HUES6 (cell line): ENCODE data around the gene TMEM150C.

ENCODE experiments used
- H3K27ac ChIP-seq: 2 replicates; pipeline ENCODE4 v1.7.0; 2013; ENCODE audit warnings: low read depth, mild to moderate bottlenecking, low read length, inconsistent platforms
- H3K27me3 ChIP-seq: 2 replicates; pipeline ENCODE4 v1.6.1; 2013; ENCODE audit warnings: low read length; ENCODE audit not compliant: control insufficient read depth, insufficient read depth
- H3K36me3 ChIP-seq: 2 replicates; pipeline ENCODE4 v1.6.1; 2013; ENCODE audit warnings: low read length; ENCODE audit not compliant: control insufficient read depth, insufficient read depth
- H3K4me1 ChIP-seq: 2 replicates; pipeline ENCODE4 v1.6.1; 2013; ENCODE audit warnings: low read length; ENCODE audit not compliant: control insufficient read depth, insufficient read depth
- H3K4me3 ChIP-seq: 2 replicates; pipeline ENCODE4 v1.5.1; 2013; ENCODE audit warnings: low read depth, low read length
- H3K9ac ChIP-seq: one replicate; pipeline ENCODE4 v1.6.1; 2013; ENCODE audit warnings: mild to moderate bottlenecking, low read length
- H3K9me3 ChIP-seq: 2 replicates; pipeline ENCODE4 v1.6.1; 2013; ENCODE audit warnings: low read depth, low read length; ENCODE audit not compliant: control insufficient read depth, insufficient read depth

The TMEM150C gene

GRCh38 chr4:82529322-82529721, 32.5 kb downstream of the TMEM150C start:
- Histone ChIP-seq H3K36me3 (no peaks in the 10 kb centered on the region), H3K9me3 (no peaks in the 10 kb centered on the region), H3K27ac (no peak overlapping the region), H3K9ac (no peak overlapping the region), H3K4me3 (no peak overlapping the region), H3K27me3 (no peaks in the 10 kb centered on the region), H3K4me1 (peaks cover 15% of the 10 kb centered on the region)

- Histone ChIP-seq H3K4me1 (peaks cover 16% of the 10 kb centered on the region), H3K4me3 (no peak overlapping the region), H3K9me3 (no peaks in the 10 kb centered on the region), H3K27ac (no peak overlapping the region), H3K9ac (no peak overlapping the region), H3K27me3 (no peaks in the 10 kb centered on the region), H3K36me3 (no peaks in the 10 kb centered on the region)
Observed at GRCh38 chr4:82528868-82529267, 32.9 kb downstream of the TMEM150C start.

GRCh38 chr4:82528074-82528473, 33.7 kb downstream of the TMEM150C start:
- Histone ChIP-seq H3K9ac (no peak overlapping the region), H3K4me3 (no peak overlapping the region), H3K27me3 (no peaks in the 10 kb centered on the region), H3K4me1 (peaks cover 16% of the 10 kb centered on the region), H3K27ac (no peak overlapping the region), H3K9me3 (no peaks in the 10 kb centered on the region), H3K36me3 (no peaks in the 10 kb centered on the region)

GRCh38 chr4:82525307-82525911, 36.4 kb downstream of the TMEM150C start:
- Histone ChIP-seq H3K4me1 (peaks cover 12% of the 10 kb centered on the region), H3K4me3 (no peak overlapping the region), H3K9me3 (no peaks in the 10 kb centered on the region), H3K9ac (no peak overlapping the region), H3K27ac (no peak overlapping the region), H3K36me3 (no peaks in the 10 kb centered on the region), H3K27me3 (no peaks in the 10 kb centered on the region)

- Histone ChIP-seq H3K4me3 (no peak overlapping the region), H3K9me3 (no peaks in the 10 kb centered on the region), H3K27ac (no peak overlapping the region), H3K36me3 (no peaks in the 10 kb centered on the region), H3K9ac (no peak overlapping the region), H3K4me1 (peaks cover 12% of the 10 kb centered on the region), H3K27me3 (no peaks in the 10 kb centered on the region)
Observed at GRCh38 chr4:82524570-82525152, 37.1 kb downstream of the TMEM150C start.

GRCh38 chr4:82523179-82523578, 38.6 kb downstream of the TMEM150C start:
- no peak overlapping the region for H3K9ac ChIP-seq
- no peaks in the 10 kb centered on the region for H3K27me3 ChIP-seq
- no peaks in the 10 kb centered on the region for H3K9me3 ChIP-seq
- H3K4me1 ChIP-seq: peaks cover 12% of the 10 kb centered on the region
- H3K27ac ChIP-seq: no peak overlapping the region
- no peaks in the 10 kb centered on the region for H3K36me3 ChIP-seq
- H3K4me3 ChIP-seq: no peak overlapping the region

GRCh38 chr4:82522472-82522871, 39.3 kb downstream of the TMEM150C start:
- Histone ChIP-seq H3K27me3 (no peaks in the 10 kb centered on the region), H3K27ac (no peak overlapping the region), H3K9ac (no peak overlapping the region), H3K36me3 (no peaks in the 10 kb centered on the region), H3K4me3 (no peak overlapping the region), H3K9me3 (no peaks in the 10 kb centered on the region), H3K4me1 (peaks cover 13% of the 10 kb centered on the region)

GRCh38 chr4:82521283-82521682, 40.5 kb downstream of the TMEM150C start:
- no peaks in the 10 kb centered on the region for H3K9me3 ChIP-seq
- H3K36me3 ChIP-seq: no peaks in the 10 kb centered on the region
- H3K27me3 ChIP-seq: no peaks in the 10 kb centered on the region
- H3K4me1 ChIP-seq: peaks cover 19% of the 10 kb centered on the region
- no peak overlapping the region for H3K4me3 ChIP-seq
- no peak overlapping the region for H3K27ac ChIP-seq
- no peak overlapping the region for H3K9ac ChIP-seq

GRCh38 chr4:82519776-82520175, 42.0 kb downstream of the TMEM150C start:
- H3K4me1 ChIP-seq: peaks cover 13% of the 10 kb centered on the region
- no peak overlapping the region for H3K9ac ChIP-seq
- H3K27me3 ChIP-seq: no peaks in the 10 kb centered on the region
- no peaks in the 10 kb centered on the region for H3K9me3 ChIP-seq
- no peak overlapping the region for H3K4me3 ChIP-seq
- H3K36me3 ChIP-seq: no peaks in the 10 kb centered on the region
- no peak overlapping the region for H3K27ac ChIP-seq

- H3K27ac ChIP-seq: no peak overlapping the region
- no peak overlapping the region for H3K4me3 ChIP-seq
- no peak overlapping the region for H3K9ac ChIP-seq
- H3K27me3 ChIP-seq: no peaks in the 10 kb centered on the region
- peaks cover 7% of the 10 kb centered on the region for H3K4me1 ChIP-seq
- H3K9me3 ChIP-seq: no peaks in the 10 kb centered on the region
- H3K36me3 ChIP-seq: no peaks in the 10 kb centered on the region
Observed at GRCh38 chr4:82519072-82519471, 42.7 kb downstream of the TMEM150C start.

GRCh38 chr4:82517043-82517442, 44.7 kb downstream of the TMEM150C start:
- no peaks in the 10 kb centered on the region for H3K9me3 ChIP-seq
- H3K27ac ChIP-seq: no peak overlapping the region
- no peaks in the 10 kb centered on the region for H3K36me3 ChIP-seq
- no peak overlapping the region for H3K9ac ChIP-seq
- H3K4me1 ChIP-seq: peaks cover 7% of the 10 kb centered on the region
- no peak overlapping the region for H3K4me3 ChIP-seq
- no peaks in the 10 kb centered on the region for H3K27me3 ChIP-seq
